GM23338 (cell line): ENCODE data around the gene IL36B. TPM values are rescaled to one million over a fixed set of nuclear protein-coding genes. Genes with fewer than 3 reads are reported as not detected.

ENCODE experiments used
- ATAC-seq: fragments of 200-7000 bp; cut with Tn5 transposase; 3 replicates; pipeline ENCODE4 v1.9.1; 2020
- DNase-seq: peaks from one replicate; pipeline ENCODE4 v3.0.0-alpha.2; 2015; ENCODE audit warnings: low spot score
- H2AFZ ChIP-seq: fragments of 200-600 bp; sonication (generic); 2 replicates; pipeline ENCODE4 v1.8.0; 2016; ENCODE audit warnings: antibody characterized with exemption, mild to moderate bottlenecking, moderate library complexity
- H3F3A ChIP-seq: fragments of 200-600 bp; sonication (generic); replicated peaks from 2 replicates; pipeline ENCODE4 v1.8.0; 2017; ENCODE audit warnings: antibody characterized with exemption, mixed run types, low read depth
- H3K27ac ChIP-seq: fragments of 200-600 bp; sonication (generic); 2 replicates; pipeline ENCODE4 v1.6.1; 2016; ENCODE audit warnings: low read depth
- H3K27me3 ChIP-seq: fragments of 200-600 bp; sonication (generic); 2 replicates; pipeline ENCODE4 v1.8.0; 2016; ENCODE audit warnings: mild to moderate bottlenecking, mixed run types, moderate library complexity; ENCODE audit not compliant: insufficient read depth
- H3K36me3 ChIP-seq: fragments of 200-600 bp; sonication (generic); 2 replicates; pipeline ENCODE4 v1.8.0; 2016; ENCODE audit warnings: mild to moderate bottlenecking; ENCODE audit not compliant: insufficient read depth
- H3K4me1 ChIP-seq: fragments of 200-600 bp; sonication (generic); 2 replicates; pipeline ENCODE4 v1.8.0; 2016; ENCODE audit warnings: mild to moderate bottlenecking, moderate library complexity; ENCODE audit not compliant: insufficient read depth
- H3K4me2 ChIP-seq: fragments of 200-600 bp; sonication (generic); 2 replicates; pipeline ENCODE4 v1.7.1; 2017; ENCODE audit warnings: mixed run types
- H3K4me3 ChIP-seq: fragments of 200-600 bp; sonication (generic); 2 replicates; pipeline ENCODE4 v1.6.1; 2016; ENCODE audit warnings: mixed run types
- H3K79me2 ChIP-seq: fragments of 200-600 bp; sonication (generic); replicated peaks from 2 replicates; pipeline ENCODE4 v1.8.0; 2017; ENCODE audit warnings: mild to moderate bottlenecking; ENCODE audit not compliant: insufficient read depth
- H3K9me2 ChIP-seq: fragments of 200-600 bp; sonication (generic); 2 replicates; pipeline ENCODE4 v1.8.0; 2017; ENCODE audit not compliant: insufficient read depth
- H4K20me1 ChIP-seq: fragments of 200-600 bp; sonication (generic); replicated peaks from 2 replicates; pipeline ENCODE4 v1.8.0; 2017; ENCODE audit warnings: mild to moderate bottlenecking; ENCODE audit not compliant: insufficient read depth
- H3K27ac Mint-ChIP-seq: 2 replicates; pipeline ENCODE4 v1.8.0; 2020; ENCODE audit warnings: inconsistent platforms, mild to moderate bottlenecking, moderate library complexity, mixed read lengths
- H3K27me3 Mint-ChIP-seq: 3 replicates; pipeline ENCODE4 v1.8.0; 2022; ENCODE audit warnings: low read depth, mild to moderate bottlenecking, moderate library complexity, mixed read lengths, inconsistent platforms; ENCODE audit not compliant: insufficient read depth, poor library complexity
- H3K36me3 Mint-ChIP-seq: 3 replicates; pipeline ENCODE4 v1.8.0; 2021; ENCODE audit warnings: low read depth, mild to moderate bottlenecking, inconsistent platforms, moderate library complexity, mixed read lengths
- H3K4me1 Mint-ChIP-seq: 3 replicates; pipeline ENCODE4 v1.8.0; 2020; ENCODE audit warnings: mild to moderate bottlenecking, inconsistent platforms, mixed read lengths
- H3K4me3 Mint-ChIP-seq: 3 replicates; pipeline ENCODE4 v1.8.0; 2021; ENCODE audit warnings: moderate library complexity, mild to moderate bottlenecking, inconsistent platforms, mixed read lengths
- H3K9me3 Mint-ChIP-seq: 3 replicates; pipeline ENCODE4 v1.8.0; 2020; ENCODE audit warnings: moderate library complexity, mild to moderate bottlenecking, inconsistent platforms, mixed read lengths
- EZH2phosphoT487 ChIP-seq: fragments of 200-600 bp; sonication (generic); IDR thresholded peaks from one replicate; pipeline ENCODE4 v1.8.1; 2018; ENCODE audit warnings: antibody characterized with exemption; ENCODE audit not compliant: unreplicated experiment
- POLR2AphosphoS5 ChIP-seq: IDR thresholded peaks from 2 replicates; pipeline ENCODE4 v1.6.1; 2016; ENCODE audit warnings: antibody characterized with exemption, low read depth
- STAT1 ChIP-seq: IDR thresholded peaks from one replicate; pipeline ENCODE4 v1.6.1; 2016; ENCODE audit warnings: antibody characterized with exemption; ENCODE audit not compliant: unreplicated experiment
- ZNF331 ChIP-seq: fragments of 250-450 bp; sonication (Bioruptor Pico); IDR thresholded peaks from 2 replicates; pipeline ENCODE4 v1.5.0; 2020; ENCODE audit warnings: low read depth, mild to moderate bottlenecking, moderate library complexity
- polyA plus RNA-seq: library from polyadenylated mRNA; unstranded; fragments of >200 nt; fragmentation: Nextera tagmentation; extraction: Ambion mirVana; gene quantifications from 2 replicates; pipeline ENCODE4 v1.2.1, GENCODE V29; 2016
- total RNA-seq: library from RNA; depleted of rRNA; stranded (reverse); fragments of >200 nt; shearing (Covaris generic); gene quantifications from 2 replicates; pipeline ENCODE4 v1.2.3, GENCODE V29; 2014
- TF ChIP-seq, protein P1 (sequence below): fragments of 250-450 bp; sonication (Bioruptor Pico); IDR thresholded peaks from 2 replicates; pipeline ENCODE4 v1.5.0; 2020; ENCODE audit warnings: mild to moderate bottlenecking, moderate library complexity
- TF ChIP-seq, protein P2 (sequence below): IDR thresholded peaks from one replicate; pipeline ENCODE4 v1.6.1; 2018; ENCODE audit warnings: antibody characterized with exemption; ENCODE audit not compliant: unreplicated experiment

IL36B gene
- total and polyA plus RNA-seq, 2 experiments from 2014 or later: not detected

DNA sequence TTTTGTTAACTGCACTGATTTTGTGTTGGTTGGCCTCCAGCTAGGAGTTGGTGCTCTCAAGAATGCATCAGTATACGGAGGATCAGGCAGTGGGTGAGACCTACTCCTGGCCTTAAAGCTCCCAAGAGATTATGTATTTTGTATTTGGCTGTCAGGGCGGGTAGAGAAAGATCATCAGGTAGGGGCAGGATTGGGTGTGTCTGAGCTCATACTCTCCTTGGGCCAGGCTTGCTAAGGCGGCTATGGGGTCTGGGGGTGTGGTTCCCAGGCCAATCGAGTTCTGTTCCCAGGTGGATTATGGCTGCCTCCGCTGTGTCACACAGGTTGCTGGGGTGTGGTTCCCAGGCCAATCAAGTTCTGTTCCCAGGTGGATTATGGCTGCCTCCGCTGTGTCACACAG lies 45.9 kb upstream of the IL36B start:
- no peaks in the 10 kb centered on the region for H3K4me1 ChIP-seq
- Mint-ChIP-seq H3K4me3 (no peak overlapping the region), H3K9me3 (peaks cover 24% of the 10 kb centered on the region), H3K4me1 (no peaks in the 10 kb centered on the region), H3K27me3 (no peaks in the 10 kb centered on the region), H3K27ac (no peak overlapping the region), H3K36me3 (0 out of 3 replicates have a peak, but pooled peaks cover 2% of the 10 kb centered on the region)
- no peaks in the 10 kb centered on the region for H3K36me3 ChIP-seq
- H3K79me2 ChIP-seq: no peaks in the 10 kb centered on the region
- H3K27ac ChIP-seq: no peak overlapping the region
- no peaks in the 10 kb centered on the region for H4K20me1 ChIP-seq
- no peak overlapping the region for H3K4me2 ChIP-seq
- H3K9me2 ChIP-seq: no peaks in the 10 kb centered on the region; the same call in 1 of the 2 replicates
- TF ChIP-seq EZH2phosphoT487 (no peak), ZNF331 (CRISPR knock-in tag) (no peak), POLR2AphosphoS5 (no peak), STAT1 (no peak)
- TF ChIP-seq, protein P1, sequence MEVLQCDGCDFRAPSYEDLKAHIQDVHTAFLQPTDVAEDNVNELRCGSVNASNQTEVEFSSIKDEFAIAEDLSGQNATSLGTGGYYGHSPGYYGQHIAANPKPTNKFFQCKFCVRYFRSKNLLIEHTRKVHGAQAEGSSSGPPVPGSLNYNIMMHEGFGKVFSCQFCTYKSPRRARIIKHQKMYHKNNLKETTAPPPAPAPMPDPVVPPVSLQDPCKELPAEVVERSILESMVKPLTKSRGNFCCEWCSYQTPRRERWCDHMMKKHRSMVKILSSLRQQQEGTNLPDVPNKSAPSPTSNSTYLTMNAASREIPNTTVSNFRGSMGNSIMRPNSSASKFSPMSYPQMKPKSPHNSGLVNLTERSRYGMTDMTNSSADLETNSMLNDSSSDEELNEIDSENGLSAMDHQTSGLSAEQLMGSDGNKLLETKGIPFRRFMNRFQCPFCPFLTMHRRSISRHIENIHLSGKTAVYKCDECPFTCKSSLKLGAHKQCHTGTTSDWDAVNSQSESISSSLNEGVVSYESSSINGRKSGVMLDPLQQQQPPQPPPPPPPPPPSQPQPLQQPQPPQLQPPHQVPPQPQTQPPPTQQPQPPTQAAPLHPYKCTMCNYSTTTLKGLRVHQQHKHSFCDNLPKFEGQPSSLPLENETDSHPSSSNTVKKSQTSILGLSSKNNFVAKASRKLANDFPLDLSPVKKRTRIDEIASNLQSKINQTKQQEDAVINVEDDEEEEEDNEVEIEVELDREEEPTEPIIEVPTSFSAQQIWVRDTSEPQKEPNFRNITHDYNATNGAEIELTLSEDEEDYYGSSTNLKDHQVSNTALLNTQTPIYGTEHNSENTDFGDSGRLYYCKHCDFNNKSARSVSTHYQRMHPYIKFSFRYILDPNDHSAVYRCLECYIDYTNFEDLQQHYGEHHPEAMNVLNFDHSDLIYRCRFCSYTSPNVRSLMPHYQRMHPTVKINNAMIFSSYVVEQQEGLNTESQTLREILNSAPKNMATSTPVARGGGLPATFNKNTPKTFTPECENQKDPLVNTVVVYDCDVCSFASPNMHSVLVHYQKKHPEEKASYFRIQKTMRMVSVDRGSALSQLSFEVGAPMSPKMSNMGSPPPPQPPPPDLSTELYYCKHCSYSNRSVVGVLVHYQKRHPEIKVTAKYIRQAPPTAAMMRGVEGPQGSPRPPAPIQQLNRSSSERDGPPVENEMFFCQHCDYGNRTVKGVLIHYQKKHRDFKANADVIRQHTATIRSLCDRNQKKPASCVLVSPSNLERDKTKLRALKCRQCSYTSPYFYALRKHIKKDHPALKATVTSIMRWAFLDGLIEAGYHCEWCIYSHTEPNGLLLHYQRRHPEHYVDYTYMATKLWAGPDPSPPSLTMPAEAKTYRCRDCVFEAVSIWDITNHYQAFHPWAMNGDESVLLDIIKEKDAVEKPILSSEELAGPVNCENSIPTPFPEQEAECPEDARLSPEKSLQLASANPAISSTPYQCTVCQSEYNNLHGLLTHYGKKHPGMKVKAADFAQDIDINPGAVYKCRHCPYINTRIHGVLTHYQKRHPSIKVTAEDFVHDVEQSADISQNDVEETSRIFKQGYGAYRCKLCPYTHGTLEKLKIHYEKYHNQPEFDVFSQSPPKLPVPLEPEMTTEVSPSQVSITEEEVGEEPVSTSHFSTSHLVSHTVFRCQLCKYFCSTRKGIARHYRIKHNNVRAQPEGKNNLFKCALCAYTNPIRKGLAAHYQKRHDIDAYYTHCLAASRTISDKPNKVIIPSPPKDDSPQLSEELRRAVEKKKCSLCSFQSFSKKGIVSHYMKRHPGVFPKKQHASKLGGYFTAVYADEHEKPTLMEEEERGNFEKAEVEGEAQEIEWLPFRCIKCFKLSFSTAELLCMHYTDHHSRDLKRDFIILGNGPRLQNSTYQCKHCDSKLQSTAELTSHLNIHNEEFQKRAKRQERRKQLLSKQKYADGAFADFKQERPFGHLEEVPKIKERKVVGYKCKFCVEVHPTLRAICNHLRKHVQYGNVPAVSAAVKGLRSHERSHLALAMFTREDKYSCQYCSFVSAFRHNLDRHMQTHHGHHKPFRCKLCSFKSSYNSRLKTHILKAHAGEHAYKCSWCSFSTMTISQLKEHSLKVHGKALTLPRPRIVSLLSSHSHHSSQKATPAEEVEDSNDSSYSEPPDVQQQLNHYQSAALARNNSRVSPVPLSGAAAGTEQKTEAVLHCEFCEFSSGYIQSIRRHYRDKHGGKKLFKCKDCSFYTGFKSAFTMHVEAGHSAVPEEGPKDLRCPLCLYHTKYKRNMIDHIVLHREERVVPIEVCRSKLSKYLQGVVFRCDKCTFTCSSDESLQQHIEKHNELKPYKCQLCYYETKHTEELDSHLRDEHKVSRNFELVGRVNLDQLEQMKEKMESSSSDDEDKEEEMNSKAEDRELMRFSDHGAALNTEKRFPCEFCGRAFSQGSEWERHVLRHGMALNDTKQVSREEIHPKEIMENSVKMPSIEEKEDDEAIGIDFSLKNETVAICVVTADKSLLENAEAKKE (CRISPR knock-in tag): no peak
- TF ChIP-seq, protein P2, sequence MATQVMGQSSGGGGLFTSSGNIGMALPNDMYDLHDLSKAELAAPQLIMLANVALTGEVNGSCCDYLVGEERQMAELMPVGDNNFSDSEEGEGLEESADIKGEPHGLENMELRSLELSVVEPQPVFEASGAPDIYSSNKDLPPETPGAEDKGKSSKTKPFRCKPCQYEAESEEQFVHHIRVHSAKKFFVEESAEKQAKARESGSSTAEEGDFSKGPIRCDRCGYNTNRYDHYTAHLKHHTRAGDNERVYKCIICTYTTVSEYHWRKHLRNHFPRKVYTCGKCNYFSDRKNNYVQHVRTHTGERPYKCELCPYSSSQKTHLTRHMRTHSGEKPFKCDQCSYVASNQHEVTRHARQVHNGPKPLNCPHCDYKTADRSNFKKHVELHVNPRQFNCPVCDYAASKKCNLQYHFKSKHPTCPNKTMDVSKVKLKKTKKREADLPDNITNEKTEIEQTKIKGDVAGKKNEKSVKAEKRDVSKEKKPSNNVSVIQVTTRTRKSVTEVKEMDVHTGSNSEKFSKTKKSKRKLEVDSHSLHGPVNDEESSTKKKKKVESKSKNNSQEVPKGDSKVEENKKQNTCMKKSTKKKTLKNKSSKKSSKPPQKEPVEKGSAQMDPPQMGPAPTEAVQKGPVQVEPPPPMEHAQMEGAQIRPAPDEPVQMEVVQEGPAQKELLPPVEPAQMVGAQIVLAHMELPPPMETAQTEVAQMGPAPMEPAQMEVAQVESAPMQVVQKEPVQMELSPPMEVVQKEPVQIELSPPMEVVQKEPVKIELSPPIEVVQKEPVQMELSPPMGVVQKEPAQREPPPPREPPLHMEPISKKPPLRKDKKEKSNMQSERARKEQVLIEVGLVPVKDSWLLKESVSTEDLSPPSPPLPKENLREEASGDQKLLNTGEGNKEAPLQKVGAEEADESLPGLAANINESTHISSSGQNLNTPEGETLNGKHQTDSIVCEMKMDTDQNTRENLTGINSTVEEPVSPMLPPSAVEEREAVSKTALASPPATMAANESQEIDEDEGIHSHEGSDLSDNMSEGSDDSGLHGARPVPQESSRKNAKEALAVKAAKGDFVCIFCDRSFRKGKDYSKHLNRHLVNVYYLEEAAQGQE: no peak
- ATAC-seq: no peak
- no peak for DNase-seq
- no peaks in the 10 kb centered on the region for H3F3A ChIP-seq
- H3K4me3 ChIP-seq: no peak overlapping the region
- H2AFZ ChIP-seq: no peak overlapping the region
- H3K27me3 ChIP-seq: no peaks in the 10 kb centered on the region
